ENCODE measurements around the gene IL12RB2. TPM values are rescaled to one million over a fixed set of nuclear protein-coding genes. Genes with fewer than 3 reads are reported as not detected.

Gene IL12RB2
- not detected in 2 replicates for total RNA-seq

GRCh38 chr1:67307251-67308060 lies at the start of gene IL12RB2:
TSS of gene IL12RB2 (plus strand) at chr1:67307873. CDS start at chr1:67320369, 12,496 bp downstream.

DNA sequence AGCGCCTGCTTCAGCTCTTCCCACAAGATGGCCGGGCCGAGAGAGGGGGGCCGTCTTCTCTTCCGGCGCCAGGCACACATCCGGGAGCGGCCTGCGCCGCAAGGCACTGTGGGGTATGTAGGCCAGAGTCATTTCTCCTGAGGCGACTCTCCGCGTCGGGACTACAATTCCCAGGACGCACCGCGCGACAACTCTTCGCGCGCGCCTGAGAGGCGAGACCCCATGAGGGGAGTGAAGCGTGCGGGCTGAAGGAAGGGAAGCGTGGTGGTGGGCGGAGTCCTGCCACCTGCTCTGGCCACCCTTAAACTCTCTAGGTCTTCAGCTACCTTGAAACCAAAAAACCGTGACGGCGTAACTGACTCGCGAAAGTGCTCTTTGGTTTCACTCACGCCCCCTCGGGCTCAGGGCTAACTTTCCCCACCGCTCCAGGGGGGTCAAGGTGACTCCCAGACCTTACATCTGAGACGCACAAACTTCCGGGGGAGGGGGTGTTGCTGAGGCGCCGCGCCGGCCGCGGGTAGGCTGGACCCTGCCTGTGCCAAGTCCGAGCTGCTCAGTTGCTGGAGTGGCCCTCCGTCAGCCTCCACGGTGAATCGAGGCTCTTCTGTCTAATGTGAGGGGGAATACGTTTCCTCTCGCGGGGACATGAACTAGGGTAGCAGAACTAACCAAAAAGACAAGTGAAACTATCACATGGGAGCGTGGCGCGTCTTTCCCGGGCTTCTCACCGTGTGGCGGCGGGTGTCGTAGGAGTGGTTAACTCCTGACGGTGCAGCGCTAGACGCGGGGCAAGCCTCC lies 122.9 kb downstream of the IL12RB2 start, which contains the start of gene SERBP1:
Gene SERBP1 (minus strand): TSS at position 45 of the 798 bp plus-strand sequence. CDS start 102 bp downstream, outside the sequence.

Other genes with a start within 250 kb of the IL12RB2 start
- not detected in 2 replicates for gene C1orf141, start 172.9 kb upstream of the IL12RB2 start, total RNA-seq
- under 0.01 TPM in 1 of 2 replicates, not detected in the other for gene IL23R, start 141.4 kb upstream of the IL12RB2 start, total RNA-seq
- 143 and 439 TPM in 2 replicates for gene SERBP1, start 122.5 kb downstream of the IL12RB2 start, total RNA-seq